Activated naive CD4-positive, alpha-beta T cell treated with anti-CD3 and anti-CD28 coated beads for 36 hours (primary cell): ENCODE data around the gene RASD2. TPM values are rescaled to one million over a fixed set of nuclear protein-coding genes. Genes with fewer than 3 reads are reported as not detected.
A peak's percentile ranks its signal among the peaks of the same experiment; 100 is the strongest.

Experiments
- CTCF ChIA-PET: fragments of 350-600 bp; sonication (Branson Sonifier 250); formaldehyde crosslinking; loops from one replicate; lab custom pipeline; 2021; ENCODE audit warnings: antibody characterized with exemption; lab: Charles Lee
- DNase-seq: peaks from one replicate; pipeline ENCODE4 v3.0.0-alpha.2; 2020
- H3K27ac Mint-ChIP-seq: one replicate; pipeline ENCODE4 v1.8.0; 2021; ENCODE audit warnings: mild to moderate bottlenecking, mixed read lengths
- H3K27me3 Mint-ChIP-seq: one replicate; pipeline ENCODE4 v1.8.0; 2021; ENCODE audit warnings: low read depth, mixed read lengths
- H3K36me3 Mint-ChIP-seq: one replicate; pipeline ENCODE4 v1.8.0; 2021; ENCODE audit warnings: low read depth, mixed read lengths
- H3K4me1 Mint-ChIP-seq: one replicate; pipeline ENCODE4 v1.8.0; 2021; ENCODE audit warnings: low read depth, mixed read lengths
- H3K4me3 Mint-ChIP-seq: one replicate; pipeline ENCODE4 v1.8.0; 2021; ENCODE audit warnings: mild to moderate bottlenecking, moderate library complexity, mixed read lengths
- H3K9me3 Mint-ChIP-seq: one replicate; pipeline ENCODE4 v1.8.0; 2021; ENCODE audit warnings: mixed read lengths
- intact Hi-C: fragments of 100-400 bp; cut with micrococcal nuclease; formaldehyde crosslinking; loops from one replicate; pipeline ENCODE4 v1.15.1; 2023
- total RNA-seq, 2 experiments: library from RNA; stranded (reverse); gene quantifications; one replicate each; pipeline ENCODE4 v1.2.3, GENCODE V29; 2021

Gene RASD2
- total RNA-seq, 2 experiments from 2014 or later: not detected

DNA sequence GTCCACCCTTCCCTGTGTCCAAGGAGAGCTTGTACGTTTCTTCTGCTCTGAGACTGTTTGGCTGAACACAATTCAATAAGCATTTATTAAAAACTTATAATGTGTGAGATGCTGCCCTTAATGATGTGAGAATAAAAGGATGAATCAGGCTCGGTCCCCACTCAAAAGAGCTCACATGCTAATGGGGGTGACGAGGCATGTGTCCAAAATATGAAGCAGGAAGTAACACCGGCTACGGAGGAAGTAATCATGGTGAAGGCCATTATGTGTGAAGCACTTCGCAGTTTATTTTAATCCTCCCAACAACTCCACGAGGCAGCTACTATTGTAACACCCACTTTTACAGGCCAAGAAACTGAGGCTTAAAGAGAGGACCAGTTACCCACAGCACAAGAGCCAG is 3.4 kb upstream of the RASD2 start:
- intact Hi-C loops: no loop called here
- Mint-ChIP-seq H3K4me1 (no peaks in the 10 kb centered on the region), H3K36me3 (no peaks in the 10 kb centered on the region), H3K27ac (no peak overlapping the region), H3K27me3 (peaks cover 14% of the 10 kb centered on the region), H3K9me3 (no peaks in the 10 kb centered on the region), H3K4me3 (no peak overlapping the region)
- DNase-seq: no peak
- CTCF ChIA-PET: interaction anchor here (0.8 to 1.4 kb wide), 3 partner anchors 13 to 107 kb away, joined by 3 to 4 read pairs (median 3); no protein-coding TSS in a partner anchor

GRCh38 chr22:35538801-35539321 is 1.8 kb upstream of the RASD2 start:
- DNase-seq: peak; percentile 46
- no peak overlapping the region for H3K27ac Mint-ChIP-seq
- no peaks in the 10 kb centered on the region for H3K9me3 Mint-ChIP-seq
- no peaks in the 10 kb centered on the region for H3K4me1 Mint-ChIP-seq
- H3K4me3 Mint-ChIP-seq: no peak overlapping the region
- H3K36me3 Mint-ChIP-seq: no peaks in the 10 kb centered on the region
- H3K27me3 Mint-ChIP-seq: peaks cover 25% of the 10 kb centered on the region
- CTCF ChIA-PET: interaction anchor here (0.8 to 2.2 kb wide), 3 partner anchors 36 to 188 kb away, joined by 3 to 5 read pairs (median 5); no protein-coding TSS in a partner anchor
- intact Hi-C loops: no loop called here

DNA sequence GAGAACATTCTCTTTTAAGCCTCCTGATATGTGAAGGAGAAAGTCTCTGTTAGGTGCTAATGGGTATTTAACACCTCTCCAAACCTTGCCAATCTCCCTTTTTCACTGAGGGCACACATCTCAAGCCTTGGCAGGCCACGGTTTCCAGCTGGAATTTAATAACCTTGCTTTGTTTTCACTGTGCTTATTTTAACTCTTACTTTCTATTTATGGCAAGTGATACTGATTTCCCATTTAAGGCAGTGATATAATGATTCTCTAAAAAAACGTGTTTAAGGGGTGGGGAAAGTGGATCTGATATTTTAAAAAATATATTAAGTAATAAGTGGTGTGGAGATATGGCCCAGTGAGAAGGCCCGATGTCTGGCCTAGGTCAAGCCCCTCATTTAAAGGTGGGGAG is 1.1 kb upstream of the RASD2 start:
- intact Hi-C loops: no loop called here
- H3K4me1 Mint-ChIP-seq: no peaks in the 10 kb centered on the region
- H3K27me3 Mint-ChIP-seq: peaks cover 25% of the 10 kb centered on the region
- no peaks in the 10 kb centered on the region for H3K9me3 Mint-ChIP-seq
- no peaks in the 10 kb centered on the region for H3K36me3 Mint-ChIP-seq
- DNase-seq: no peak
- H3K27ac Mint-ChIP-seq: no peak overlapping the region
- H3K4me3 Mint-ChIP-seq: peak overlapping the region; percentile 36
- CTCF ChIA-PET: interaction anchor here (1.9 to 2.2 kb wide), 2 partner anchors 43 to 189 kb away, joined by 5 read pairs; no protein-coding TSS in a partner anchor

GRCh38 chr22:35539910-35540594 is 579 bp upstream of the RASD2 start:
- Mint-ChIP-seq H3K27ac (no peak overlapping the region), H3K4me1 (no peaks in the 10 kb centered on the region), H3K36me3 (no peaks in the 10 kb centered on the region), H3K9me3 (no peaks in the 10 kb centered on the region), H3K4me3 (peak overlapping the region; percentile 61), H3K27me3 (peaks cover 25% of the 10 kb centered on the region)
- CTCF ChIA-PET: interaction anchor here (0.6 to 2.2 kb wide), 4 partner anchors 10 to 189 kb away, joined by 3 to 13 read pairs (median 5); no protein-coding TSS in a partner anchor
- intact Hi-C loops: no loop called here
- DNase-seq: peak; percentile 41

DNA sequence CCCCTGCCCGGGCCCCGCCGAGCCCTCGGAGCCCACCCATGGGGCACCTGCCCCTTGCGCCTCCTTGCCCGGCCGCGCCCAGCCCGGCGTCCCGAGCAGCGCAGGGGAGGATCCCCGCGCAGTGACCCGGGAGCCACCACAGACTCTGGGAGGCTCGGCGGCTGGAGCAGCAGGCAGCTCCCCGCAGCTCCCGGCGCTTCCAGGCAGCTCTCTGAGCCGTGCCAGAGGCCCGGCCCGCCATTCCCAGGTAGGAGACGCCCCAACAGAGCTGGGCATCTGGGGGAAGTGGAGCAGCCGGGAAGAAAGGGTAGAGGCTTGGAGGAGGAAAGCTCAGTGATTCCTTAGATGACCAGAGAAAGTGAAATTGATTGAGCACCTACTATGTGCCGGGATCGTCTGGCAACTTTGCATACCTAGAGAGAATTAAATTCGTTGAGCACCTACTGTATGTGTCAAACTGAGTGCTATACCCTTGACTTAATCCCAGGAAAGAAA is 670 bp downstream of the RASD2 start:
- Mint-ChIP-seq H3K36me3 (no peaks in the 10 kb centered on the region), H3K27me3 (peaks cover 30% of the 10 kb centered on the region), H3K9me3 (no peaks in the 10 kb centered on the region), H3K27ac (no peak overlapping the region), H3K4me1 (no peaks in the 10 kb centered on the region), H3K4me3 (no peak overlapping the region)
- intact Hi-C loops: no loop called here
- CTCF ChIA-PET: interaction anchor here (0.7 to 2.0 kb wide), 2 partner anchors 41 to 190 kb away, joined by 6 to 13 read pairs; no protein-coding TSS in a partner anchor
- DNase-seq: no peak

DNA sequence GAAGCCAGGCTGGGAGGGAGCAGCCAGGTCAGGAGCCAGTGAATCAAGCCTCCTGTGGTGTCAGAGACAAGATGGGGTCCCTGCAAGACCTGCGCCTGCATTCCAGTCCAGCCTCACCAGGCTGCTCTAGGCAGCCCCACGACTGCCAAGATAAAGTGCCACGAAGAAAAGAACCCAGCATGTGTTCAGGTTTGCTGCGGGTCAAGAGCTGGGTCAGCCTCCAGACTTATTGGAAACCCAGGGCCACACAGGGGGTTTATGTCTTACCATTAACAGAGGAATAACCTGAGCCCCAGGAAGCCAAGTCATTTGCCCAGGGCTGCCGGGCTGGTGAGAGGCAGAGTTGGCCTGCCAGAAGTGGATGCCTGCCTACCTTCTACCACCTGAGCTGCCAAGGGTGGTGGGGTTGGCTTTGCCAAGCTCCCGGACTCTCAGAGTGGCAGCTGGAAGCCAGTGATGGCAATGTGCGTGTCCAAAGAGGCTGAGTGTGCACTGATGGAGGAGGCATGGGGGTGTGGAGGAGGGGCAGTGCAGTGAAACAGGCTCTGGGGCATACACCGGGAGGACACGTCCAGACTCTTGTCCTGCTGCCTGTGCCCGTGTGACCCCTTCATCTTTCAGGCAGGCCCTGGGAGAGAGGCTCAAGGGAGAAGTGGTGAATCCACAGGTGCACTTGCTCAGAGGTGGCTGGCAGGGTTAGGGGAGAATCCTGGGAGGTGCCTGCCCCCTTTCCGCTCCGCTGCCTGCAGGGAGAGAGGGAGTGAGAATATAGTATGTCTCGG is 1.7 kb downstream of the RASD2 start:
- intact Hi-C loops: no loop called here
- no peaks in the 10 kb centered on the region for H3K36me3 Mint-ChIP-seq
- DNase-seq: no peak
- no peaks in the 10 kb centered on the region for H3K9me3 Mint-ChIP-seq
- H3K27ac Mint-ChIP-seq: no peak overlapping the region
- peaks cover 30% of the 10 kb centered on the region for H3K27me3 Mint-ChIP-seq
- H3K4me1 Mint-ChIP-seq: no peaks in the 10 kb centered on the region
- CTCF ChIA-PET: interaction anchor here (0.6 to 2.0 kb wide), 3 partner anchors 40 to 638 kb away, joined by 3 to 13 read pairs (median 3); no protein-coding TSS in a partner anchor
- H3K4me3 Mint-ChIP-seq: no peak overlapping the region

- Mint-ChIP-seq H3K36me3 (no peaks in the 10 kb centered on the region), H3K9me3 (no peaks in the 10 kb centered on the region), H3K4me1 (no peaks in the 10 kb centered on the region), H3K27ac (no peak overlapping the region), H3K4me3 (no peak overlapping the region), H3K27me3 (peaks cover 30% of the 10 kb centered on the region)
- intact Hi-C loops: no loop called here
- no peak for DNase-seq
- CTCF ChIA-PET: no interaction called here
Measured at GRCh38 chr22:35542939-35543516, 2.4 kb downstream of the RASD2 start.

- no peaks in the 10 kb centered on the region for H3K36me3 Mint-ChIP-seq
- no peak overlapping the region for H3K27ac Mint-ChIP-seq
- no peak overlapping the region for H3K4me3 Mint-ChIP-seq
- CTCF ChIA-PET: no interaction called here
- DNase-seq: no peak
- intact Hi-C loops: no loop called here
- no peaks in the 10 kb centered on the region for H3K9me3 Mint-ChIP-seq
- H3K4me1 Mint-ChIP-seq: no peaks in the 10 kb centered on the region
- peaks cover 29% of the 10 kb centered on the region for H3K27me3 Mint-ChIP-seq
Measured at GRCh38 chr22:35543702-35544101, 3.1 kb downstream of the RASD2 start.

- H3K36me3 Mint-ChIP-seq: no peaks in the 10 kb centered on the region
- no peaks in the 10 kb centered on the region for H3K9me3 Mint-ChIP-seq
- DNase-seq: no peak
- no peak overlapping the region for H3K4me3 Mint-ChIP-seq
- no peak overlapping the region for H3K27ac Mint-ChIP-seq
- intact Hi-C loops: no loop called here
- CTCF ChIA-PET: no interaction called here
- H3K27me3 Mint-ChIP-seq: peaks cover 27% of the 10 kb centered on the region
- H3K4me1 Mint-ChIP-seq: no peaks in the 10 kb centered on the region
Measured at GRCh38 chr22:35544189-35544588, 3.6 kb downstream of the RASD2 start.

- Mint-ChIP-seq H3K4me3 (no peak overlapping the region), H3K4me1 (no peaks in the 10 kb centered on the region), H3K36me3 (no peaks in the 10 kb centered on the region), H3K27me3 (peaks cover 27% of the 10 kb centered on the region), H3K27ac (no peak overlapping the region), H3K9me3 (no peaks in the 10 kb centered on the region)
- no peak for DNase-seq
- CTCF ChIA-PET: interaction anchor here (0.9 kb wide), 1 partner anchor 522 kb away, joined by 3 read pairs; no protein-coding TSS in a partner anchor
- intact Hi-C loops: no loop called here
Measured at GRCh38 chr22:35544827-35545226, 4.2 kb downstream of the RASD2 start.

GRCh38 chr22:35546886-35547285 is 6.3 kb downstream of the RASD2 start:
- H3K27me3 Mint-ChIP-seq: peaks cover 18% of the 10 kb centered on the region
- CTCF ChIA-PET: no interaction called here
- H3K4me3 Mint-ChIP-seq: no peak overlapping the region
- no peaks in the 10 kb centered on the region for H3K9me3 Mint-ChIP-seq
- DNase-seq: no peak
- no peaks in the 10 kb centered on the region for H3K36me3 Mint-ChIP-seq
- no peaks in the 10 kb centered on the region for H3K4me1 Mint-ChIP-seq
- intact Hi-C loops: no loop called here
- H3K27ac Mint-ChIP-seq: no peak overlapping the region
